A673 (cell line): ENCODE results near the gene SRGAP2B.
"Not testable (repeated sequence)": the region's sequence is repeated elsewhere in the genome, so short reads cannot be mapped to it uniquely, and the experiment has no call there.

ENCODE experiments used
- EZH2 ChIP-seq: fragments of 200-600 bp; sonication (generic); IDR thresholded peaks from 2 replicates; pipeline ENCODE4 v1.6.1; 2017; ENCODE audit warnings: borderline replicate concordance, low read depth, mild to moderate bottlenecking, mixed read lengths, antibody characterized with exemption, low read length; ENCODE audit not compliant: poor library complexity, severe bottlenecking
- TF ChIP-seq, protein P1 (sequence below): fragments of 300-800, 200-600 bp; sonication (generic); conservative IDR thresholded peaks from 2 replicates; pipeline ENCODE4 v1.5.1; 2017; ENCODE audit warnings: low read depth, mild to moderate bottlenecking, antibody characterized with exemption, low read length, moderate library complexity, mixed read lengths

GRCh38 chr1:145063941-145064648 is 31.0 kb downstream of the SRGAP2B start:
- TF ChIP-seq, protein P1, sequence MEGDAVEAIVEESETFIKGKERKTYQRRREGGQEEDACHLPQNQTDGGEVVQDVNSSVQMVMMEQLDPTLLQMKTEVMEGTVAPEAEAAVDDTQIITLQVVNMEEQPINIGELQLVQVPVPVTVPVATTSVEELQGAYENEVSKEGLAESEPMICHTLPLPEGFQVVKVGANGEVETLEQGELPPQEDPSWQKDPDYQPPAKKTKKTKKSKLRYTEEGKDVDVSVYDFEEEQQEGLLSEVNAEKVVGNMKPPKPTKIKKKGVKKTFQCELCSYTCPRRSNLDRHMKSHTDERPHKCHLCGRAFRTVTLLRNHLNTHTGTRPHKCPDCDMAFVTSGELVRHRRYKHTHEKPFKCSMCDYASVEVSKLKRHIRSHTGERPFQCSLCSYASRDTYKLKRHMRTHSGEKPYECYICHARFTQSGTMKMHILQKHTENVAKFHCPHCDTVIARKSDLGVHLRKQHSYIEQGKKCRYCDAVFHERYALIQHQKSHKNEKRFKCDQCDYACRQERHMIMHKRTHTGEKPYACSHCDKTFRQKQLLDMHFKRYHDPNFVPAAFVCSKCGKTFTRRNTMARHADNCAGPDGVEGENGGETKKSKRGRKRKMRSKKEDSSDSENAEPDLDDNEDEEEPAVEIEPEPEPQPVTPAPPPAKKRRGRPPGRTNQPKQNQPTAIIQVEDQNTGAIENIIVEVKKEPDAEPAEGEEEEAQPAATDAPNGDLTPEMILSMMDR = not testable (repeated sequence)
- TF ChIP-seq EZH2 = not testable (repeated sequence)
